BLaER1 (cell line): Measurements from ENCODE around the gene DSTYK.
A peak's percentile ranks its signal among the peaks of the same experiment; 100 is the strongest.

ENCODE experiments used
- H3K27ac ChIP-seq: shearing (Covaris generic); formaldehyde crosslinking; 2 replicates; pipeline ENCODE4 v1.8.1; 2022
- H3K27me3 ChIP-seq: shearing (Covaris generic); formaldehyde crosslinking; 2 replicates; pipeline ENCODE4 v1.8.1; 2022
- H3K36me3 ChIP-seq: shearing (Covaris generic); formaldehyde crosslinking; 2 replicates; pipeline ENCODE4 v1.8.1; 2022
- H3K4me1 ChIP-seq: shearing (Covaris generic); formaldehyde crosslinking; 2 replicates; pipeline ENCODE4 v1.8.1; 2022
- H3K4me2 ChIP-seq: shearing (Covaris generic); formaldehyde crosslinking; 2 replicates; pipeline ENCODE4 v1.8.1; 2022
- H3K4me3 ChIP-seq: shearing (Covaris generic); formaldehyde crosslinking; 2 replicates; pipeline ENCODE4 v1.8.1; 2022
- H3K9ac ChIP-seq: shearing (Covaris generic); formaldehyde crosslinking; 2 replicates; pipeline ENCODE4 v1.8.1; 2022
- H3K9me3 ChIP-seq: shearing (Covaris generic); formaldehyde crosslinking; 2 replicates; pipeline ENCODE4 v1.8.1; 2022
- H4K20me1 ChIP-seq: shearing (Covaris generic); formaldehyde crosslinking; 2 replicates; pipeline ENCODE4 v1.8.1; 2022
- Cebpa-rat ChIP-seq: shearing (Covaris generic); IDR thresholded peaks from 2 replicates; pipeline ENCODE4 v1.8.1; 2022

Gene DSTYK

DNA sequence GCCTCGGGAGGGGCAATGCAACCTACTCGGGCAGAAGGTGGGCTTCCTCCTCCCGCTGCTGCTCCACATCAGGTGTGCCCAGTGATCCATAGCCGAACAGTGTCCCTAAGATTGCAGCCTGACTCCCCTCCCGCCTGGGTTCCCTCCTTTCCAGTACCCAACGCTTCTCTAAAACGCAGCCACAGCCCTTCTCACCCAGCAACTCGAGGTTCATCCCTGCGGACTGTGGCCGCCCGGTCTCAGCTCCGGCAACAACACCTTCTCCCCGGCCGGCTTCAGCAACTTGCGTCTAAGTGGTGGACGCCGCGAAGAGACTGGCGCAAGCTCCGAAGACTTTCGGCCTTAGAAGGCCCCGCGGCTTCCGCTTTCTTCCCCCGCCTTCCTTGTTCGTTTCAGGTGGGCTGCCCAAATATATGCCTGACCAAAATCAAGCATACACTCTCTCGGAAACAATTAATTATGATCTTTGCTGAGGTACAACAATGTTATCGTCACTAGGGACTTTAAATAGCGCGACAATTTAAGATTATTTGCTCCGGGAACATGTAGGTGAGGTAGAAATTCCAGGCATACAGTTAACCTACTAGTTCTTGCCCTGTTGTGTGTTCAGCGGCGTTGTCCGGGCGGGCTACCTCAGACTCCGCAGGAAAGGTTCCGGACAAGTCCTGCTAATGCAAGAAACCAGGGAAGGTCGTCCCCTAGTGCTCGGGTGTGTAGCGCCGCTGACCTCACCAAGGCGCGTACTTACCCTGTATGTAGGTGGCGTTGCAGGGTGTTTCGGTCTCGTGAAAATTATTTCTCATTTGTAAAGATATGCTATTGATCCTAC is 89.6 kb downstream of the DSTYK start, which contains the start of gene RBBP5:
Gene RBBP5 (minus strand): TSS at position 319 of the 829 bp plus-strand sequence. CDS start 105 bp downstream, at position 214.
- peaks cover 41% of the 10 kb centered on the region for H4K20me1 ChIP-seq
- H3K27ac ChIP-seq = peak within 1 kb of the TSS; percentile 96
- no peak for TF ChIP-seq Cebpa-rat
- H3K4me3 ChIP-seq = peak within 1 kb of the TSS; percentile 91
- H3K27me3 ChIP-seq = no peaks in the 10 kb centered on the region
- peak within 1 kb of the TSS; percentile 97 for H3K9ac ChIP-seq
- peaks cover 24% of the 10 kb centered on the region for H3K36me3 ChIP-seq
- no peaks in the 10 kb centered on the region for H3K9me3 ChIP-seq
- peak within 1 kb of the TSS; percentile 97 for H3K4me2 ChIP-seq
- peaks cover 26% of the 10 kb centered on the region for H3K4me1 ChIP-seq

DNA sequence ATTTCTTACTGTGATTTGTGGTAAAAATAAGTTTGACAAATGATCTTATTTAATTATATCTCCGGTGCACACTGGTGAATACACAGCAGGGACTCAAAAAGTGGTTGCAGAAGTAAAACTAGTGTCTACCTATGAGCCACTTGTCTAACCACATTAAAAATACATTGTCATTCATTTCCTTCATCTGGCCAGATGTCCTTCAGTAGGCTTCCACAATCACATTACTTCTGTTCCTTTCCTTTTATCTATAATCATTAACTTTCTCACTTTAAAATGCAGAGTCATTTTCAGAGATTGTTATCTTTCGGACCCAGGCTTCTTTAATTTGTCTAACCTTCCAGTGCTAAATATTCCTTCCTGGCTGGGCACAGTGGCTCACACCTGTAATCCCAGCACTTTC is 92.8 kb downstream of the DSTYK start:
- Histone ChIP-seq H3K27ac (no peak overlapping the region), H3K4me2 (no peak overlapping the region), H3K9ac (no peak overlapping the region), H3K27me3 (no peaks in the 10 kb centered on the region), H3K4me1 (peaks cover 26% of the 10 kb centered on the region), H3K4me3 (no peak overlapping the region), H3K36me3 (peaks cover 49% of the 10 kb centered on the region), H4K20me1 (peaks cover 64% of the 10 kb centered on the region), H3K9me3 (no peaks in the 10 kb centered on the region)
- TF ChIP-seq Cebpa-rat = no peak

DNA sequence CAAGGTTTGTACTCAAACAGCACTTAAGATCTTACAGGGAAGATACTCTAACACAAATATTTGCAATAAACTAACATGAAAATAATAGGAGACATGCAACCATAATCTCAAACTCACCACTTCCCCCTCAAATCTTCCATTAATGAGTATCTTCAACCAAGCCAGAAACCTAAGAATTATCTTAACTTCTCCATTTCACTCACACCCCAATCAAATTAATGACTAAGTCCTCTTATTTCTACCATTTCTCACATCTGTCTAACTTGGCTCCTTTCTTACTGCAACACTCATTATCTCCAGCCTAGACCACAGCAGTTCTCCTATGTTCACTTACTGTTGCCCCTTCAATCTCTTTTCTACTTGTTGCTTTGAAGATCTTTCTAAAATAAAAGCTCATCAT is 100.1 kb downstream of the DSTYK start:
- no peak overlapping the region for H3K4me3 ChIP-seq
- H3K36me3 ChIP-seq = peaks cover 86% of the 10 kb centered on the region
- H3K4me2 ChIP-seq = no peak overlapping the region
- no peak overlapping the region for H3K9ac ChIP-seq
- H3K4me1 ChIP-seq = no peaks in the 10 kb centered on the region; the same call in 1 of the 2 replicates
- H4K20me1 ChIP-seq = peaks cover 41% of the 10 kb centered on the region
- no peak for TF ChIP-seq Cebpa-rat
- no peaks in the 10 kb centered on the region for H3K27me3 ChIP-seq
- no peak overlapping the region for H3K27ac ChIP-seq
- H3K9me3 ChIP-seq = no peaks in the 10 kb centered on the region

DNA sequence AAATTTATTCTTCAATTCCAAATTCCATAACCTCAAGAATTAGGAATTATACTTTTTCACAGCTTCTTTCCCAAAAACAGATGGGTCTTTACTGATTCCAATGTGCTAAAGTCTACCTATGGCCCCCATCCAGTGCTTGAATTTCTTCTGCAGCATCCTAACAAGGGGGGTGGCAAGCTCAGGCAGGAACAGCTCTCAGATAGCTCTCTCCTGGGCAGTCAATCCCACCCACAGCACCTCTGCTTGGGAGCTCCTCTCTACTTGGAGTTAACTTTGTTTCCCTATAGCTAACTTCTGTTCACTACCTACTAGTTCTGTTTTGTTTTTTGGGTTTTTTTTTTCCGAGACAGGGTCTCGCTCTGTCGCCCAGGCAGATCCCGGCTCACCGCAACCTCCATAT is 101.8 kb downstream of the DSTYK start:
- no peaks in the 10 kb centered on the region for H3K27me3 ChIP-seq
- no peak overlapping the region for H3K27ac ChIP-seq
- no peak overlapping the region for H3K9ac ChIP-seq
- no peaks in the 10 kb centered on the region; the same call in 1 of the 2 replicates for H3K4me1 ChIP-seq
- H3K36me3 ChIP-seq = peaks cover 90% of the 10 kb centered on the region
- H3K4me3 ChIP-seq = no peak overlapping the region
- H3K4me2 ChIP-seq = no peak overlapping the region
- no peaks in the 10 kb centered on the region for H3K9me3 ChIP-seq
- no peak for TF ChIP-seq Cebpa-rat
- H4K20me1 ChIP-seq = peaks cover 33% of the 10 kb centered on the region

DNA sequence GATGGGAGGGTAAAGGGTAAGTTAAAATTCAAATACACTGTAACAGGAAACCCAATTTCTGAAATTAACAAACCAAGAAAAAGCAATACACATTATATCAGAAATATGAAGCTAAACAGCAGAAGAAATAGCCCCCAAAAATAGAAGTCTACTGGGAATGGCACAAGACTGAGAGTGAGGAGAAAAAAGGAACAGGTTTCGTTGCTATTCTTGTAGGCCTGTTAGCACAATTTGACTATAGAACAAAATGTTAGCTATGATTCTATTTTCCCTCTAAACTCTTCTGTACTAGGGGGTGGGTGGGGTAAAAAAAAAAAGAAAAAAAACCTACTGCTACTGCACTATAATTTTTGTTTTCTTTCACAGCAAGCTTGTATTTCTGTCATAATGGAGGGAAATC is 102.2 kb downstream of the DSTYK start:
- Histone ChIP-seq H4K20me1 (peaks cover 32% of the 10 kb centered on the region; the same call in 1 of the 2 replicates), H3K27me3 (no peaks in the 10 kb centered on the region), H3K9me3 (no peaks in the 10 kb centered on the region), H3K4me1 (no peaks in the 10 kb centered on the region; the same call in 1 of the 2 replicates), H3K36me3 (peaks cover 91% of the 10 kb centered on the region), H3K27ac (no peak overlapping the region), H3K9ac (no peak overlapping the region), H3K4me3 (no peak overlapping the region), H3K4me2 (no peak overlapping the region)
- no peak for TF ChIP-seq Cebpa-rat

DNA sequence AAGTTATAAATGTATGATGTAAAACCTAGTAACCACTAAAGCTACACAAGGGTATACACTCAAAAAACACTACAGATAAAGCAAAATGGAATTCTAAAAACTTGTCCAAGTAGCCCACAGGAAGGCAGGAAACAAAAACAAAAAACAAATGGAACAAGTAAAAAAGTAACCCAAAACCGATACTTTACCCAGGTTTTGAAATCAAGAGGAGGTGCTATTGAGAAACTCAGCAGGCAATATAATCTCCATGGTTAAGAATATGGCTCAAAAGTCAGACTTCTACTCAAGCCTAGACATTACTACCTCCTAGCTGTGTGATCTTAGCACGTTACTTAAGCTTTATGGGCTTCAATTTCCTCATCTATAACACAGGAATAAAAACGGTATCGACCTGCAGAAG is 103.0 kb downstream of the DSTYK start:
- Histone ChIP-seq H3K9me3 (no peaks in the 10 kb centered on the region), H3K27me3 (no peaks in the 10 kb centered on the region), H3K27ac (no peak overlapping the region), H3K9ac (no peak overlapping the region), H4K20me1 (peaks cover 32% of the 10 kb centered on the region; the same call in 1 of the 2 replicates), H3K4me3 (no peak overlapping the region), H3K36me3 (peaks cover 91% of the 10 kb centered on the region), H3K4me2 (no peak overlapping the region), H3K4me1 (no peaks in the 10 kb centered on the region; the same call in 1 of the 2 replicates)
- TF ChIP-seq Cebpa-rat = no peak

DNA sequence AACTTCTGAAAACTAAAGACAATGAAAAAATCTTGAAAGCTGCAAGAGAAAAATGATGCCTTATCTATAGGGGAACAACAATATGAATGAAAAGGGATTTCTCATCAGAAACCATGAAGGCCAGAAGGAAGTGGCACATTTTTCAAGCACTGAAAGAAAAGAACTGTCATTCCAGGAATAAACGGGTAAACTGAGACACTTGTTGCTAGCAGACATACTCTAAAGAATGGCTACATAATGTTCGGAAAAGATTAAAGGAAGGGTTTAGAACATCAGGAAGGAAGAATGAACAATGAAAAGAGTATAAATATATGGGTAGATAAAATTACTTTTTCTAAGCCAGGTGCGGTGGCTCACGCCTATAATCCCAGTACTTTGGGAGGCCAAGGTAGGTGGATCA is 104.2 kb downstream of the DSTYK start:
- H3K27me3 ChIP-seq = no peaks in the 10 kb centered on the region
- H3K4me1 ChIP-seq = no peaks in the 10 kb centered on the region; the same call in 1 of the 2 replicates
- no peak for TF ChIP-seq Cebpa-rat
- no peak overlapping the region for H3K4me2 ChIP-seq
- H3K9ac ChIP-seq = no peak overlapping the region
- peaks cover 91% of the 10 kb centered on the region for H3K36me3 ChIP-seq
- peaks cover 23% of the 10 kb centered on the region; the same call in 1 of the 2 replicates for H4K20me1 ChIP-seq
- no peak overlapping the region for H3K4me3 ChIP-seq
- H3K27ac ChIP-seq = no peak overlapping the region
- no peaks in the 10 kb centered on the region for H3K9me3 ChIP-seq

DNA sequence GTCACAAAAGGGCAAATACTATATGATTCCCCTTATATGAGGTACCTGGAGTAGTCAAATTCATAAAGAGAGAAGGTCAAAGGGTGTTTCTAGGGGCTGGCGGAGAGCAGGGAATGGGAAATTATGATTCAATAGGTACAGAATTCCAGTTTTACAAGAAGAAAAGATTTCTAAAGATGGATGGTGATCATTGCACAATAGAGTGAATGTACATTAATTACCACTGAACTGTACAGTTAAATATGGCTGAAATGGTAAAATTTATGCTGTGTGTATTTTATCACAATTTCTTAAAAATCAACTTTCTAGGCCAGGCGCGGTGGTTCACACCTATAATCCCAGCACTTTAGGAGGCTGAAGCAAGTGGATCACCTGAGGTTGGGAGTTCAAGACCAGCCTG is 109.1 kb downstream of the DSTYK start:
- Histone ChIP-seq H3K36me3 (peaks cover 97% of the 10 kb centered on the region), H3K9ac (no peak overlapping the region), H3K4me1 (no peaks in the 10 kb centered on the region), H3K27me3 (no peaks in the 10 kb centered on the region), H4K20me1 (0 out of 2 replicates have a peak, but pooled peaks cover 11% of the 10 kb centered on the region), H3K9me3 (no peaks in the 10 kb centered on the region), H3K4me2 (no peak overlapping the region), H3K4me3 (no peak overlapping the region), H3K27ac (no peak overlapping the region)
- no peak for TF ChIP-seq Cebpa-rat

DNA sequence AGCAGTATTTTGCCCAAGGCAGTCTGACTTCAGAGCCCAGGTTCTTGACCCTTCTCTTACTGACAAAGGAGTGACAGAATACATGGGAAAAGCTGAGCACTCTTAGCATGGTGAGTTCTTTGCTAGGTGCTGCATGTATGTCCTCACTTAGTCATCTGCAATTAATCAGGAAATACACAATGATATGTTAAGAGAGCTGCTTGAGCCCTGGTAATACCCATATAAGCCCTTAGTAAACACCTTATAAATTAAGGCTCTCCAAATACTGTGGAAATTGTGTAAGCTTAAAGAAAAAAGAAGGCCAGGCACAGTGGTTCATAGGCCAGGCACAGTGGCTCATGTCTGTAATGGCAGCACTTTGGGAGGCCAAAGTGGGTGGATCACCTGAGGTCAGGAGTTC is 113.3 kb downstream of the DSTYK start:
- no peaks in the 10 kb centered on the region for H3K4me1 ChIP-seq
- no peak for TF ChIP-seq Cebpa-rat
- no peak overlapping the region for H3K9ac ChIP-seq
- no peaks in the 10 kb centered on the region for H3K27me3 ChIP-seq
- no peak overlapping the region for H3K27ac ChIP-seq
- no peak overlapping the region for H3K4me3 ChIP-seq
- no peak overlapping the region for H3K4me2 ChIP-seq
- H3K9me3 ChIP-seq = no peaks in the 10 kb centered on the region
- H4K20me1 ChIP-seq = no peaks in the 10 kb centered on the region
- H3K36me3 ChIP-seq = peaks cover 98% of the 10 kb centered on the region

DNA sequence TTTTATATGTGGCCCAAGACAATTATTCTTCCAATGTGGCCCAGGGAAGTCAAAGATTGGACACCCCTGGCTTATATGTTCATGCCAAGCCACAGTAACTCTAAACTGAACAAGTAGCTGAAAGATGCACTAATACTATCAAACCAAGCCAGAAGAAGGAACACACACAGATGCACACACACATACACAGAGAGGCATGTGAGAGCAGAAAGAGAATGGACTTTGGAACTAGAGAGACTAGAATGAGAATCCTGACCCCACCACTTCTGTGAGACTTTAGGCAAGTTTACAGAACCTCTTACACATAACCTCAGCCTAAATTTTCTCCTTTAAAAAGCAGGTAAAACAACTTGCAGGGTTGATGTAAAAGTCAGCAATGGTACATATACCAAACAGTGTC is 116.1 kb downstream of the DSTYK start:
- H4K20me1 ChIP-seq = 0 out of 2 replicates have a peak, but pooled peaks cover 2% of the 10 kb centered on the region
- no peaks in the 10 kb centered on the region for H3K9me3 ChIP-seq
- H3K4me1 ChIP-seq = no peaks in the 10 kb centered on the region
- TF ChIP-seq Cebpa-rat = no peak
- no peak overlapping the region for H3K9ac ChIP-seq
- H3K4me2 ChIP-seq = no peak overlapping the region
- H3K4me3 ChIP-seq = no peak overlapping the region
- no peak overlapping the region for H3K27ac ChIP-seq
- H3K36me3 ChIP-seq = peaks cover 97% of the 10 kb centered on the region
- no peaks in the 10 kb centered on the region for H3K27me3 ChIP-seq
